HG02642 (cell line): Measurements from ENCODE around the gene PRKCQ.

Source experiments
- ATAC-seq: cut with Tn5 transposase; IDR thresholded peaks from one replicate; pipeline ENCODE4 v1.9.1; 2021; ENCODE audit warnings: mild to moderate bottlenecking; ENCODE audit not compliant: unreplicated experiment, poor library complexity

Gene PRKCQ

GRCh38 chr10:6574664-6575176 is 5.4 kb downstream of the PRKCQ start:
- no peak for ATAC-seq

DNA sequence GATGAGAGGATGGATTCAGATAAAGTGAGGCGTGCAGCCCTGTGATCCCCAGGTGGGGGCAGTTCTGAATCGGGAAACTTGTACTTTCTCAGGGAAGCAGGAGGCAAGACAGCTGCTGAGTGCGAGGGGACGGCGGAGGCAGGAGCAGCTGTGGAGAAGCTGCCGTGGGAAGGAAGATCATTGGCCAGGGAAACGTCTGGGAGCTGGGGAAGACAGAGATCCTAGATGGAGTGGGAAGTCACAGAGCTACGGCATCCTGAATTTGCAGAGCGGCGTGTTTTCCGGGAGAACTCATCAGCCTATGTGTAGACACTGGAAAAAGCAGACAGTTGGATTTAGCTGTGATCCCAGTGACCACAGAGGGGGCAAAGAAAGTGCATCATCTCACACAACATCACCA is 9.2 kb downstream of the PRKCQ start:
- no peak for ATAC-seq

- ATAC-seq, result no peak
Observed at GRCh38 chr10:6569259-6569658, 10.8 kb downstream of the PRKCQ start.

- ATAC-seq, result no peak
Observed at GRCh38 chr10:6567884-6568283, 12.2 kb downstream of the PRKCQ start.

GRCh38 chr10:6567203-6567703 is 12.8 kb downstream of the PRKCQ start:
- no peak for ATAC-seq

- ATAC-seq, result no peak
Observed at GRCh38 chr10:6565588-6565987, 14.5 kb downstream of the PRKCQ start.

DNA sequence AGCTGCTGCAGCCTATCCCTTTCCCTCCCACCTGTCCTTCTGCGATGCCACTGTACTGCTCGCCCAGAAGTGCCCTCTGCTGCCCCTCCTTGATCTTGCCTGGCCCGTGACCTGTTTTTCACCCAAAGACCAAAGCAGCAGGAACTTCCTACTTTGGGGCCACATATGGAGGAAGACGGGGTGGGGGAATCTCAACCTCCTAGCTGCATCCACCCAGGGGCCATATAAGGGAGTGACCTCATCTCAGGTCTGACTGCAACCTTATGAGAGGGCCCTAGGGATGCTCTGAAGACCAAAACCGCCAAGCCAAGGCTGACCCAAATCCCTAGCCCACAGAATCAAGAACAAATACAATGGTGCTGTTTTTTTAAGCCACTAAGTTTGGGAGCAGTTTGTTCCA is 15.7 kb downstream of the PRKCQ start:
- no peak for ATAC-seq

DNA sequence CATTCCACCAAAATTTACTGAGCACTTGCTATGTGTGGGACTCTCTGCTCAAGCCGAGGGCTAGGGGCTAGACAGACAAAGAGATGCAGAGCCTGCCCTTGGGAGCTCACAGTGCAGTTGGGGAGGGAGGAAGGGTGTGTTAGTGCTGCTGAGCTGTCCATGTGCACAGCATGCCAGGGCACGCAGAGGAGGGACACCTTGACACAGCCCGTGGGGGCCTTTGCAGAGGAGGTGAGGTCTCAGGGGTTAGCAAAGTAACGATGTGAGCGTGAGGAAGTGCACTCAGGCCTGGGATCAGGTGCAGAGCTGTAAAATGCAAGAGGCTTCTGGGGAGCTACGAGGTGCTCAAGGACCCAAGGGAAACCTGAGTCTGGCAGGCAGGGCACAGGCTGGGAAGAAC is 16.3 kb downstream of the PRKCQ start:
- ATAC-seq, result no peak

GRCh38 chr10:6563075-6563474 is 17.0 kb downstream of the PRKCQ start:
- ATAC-seq, result no peak

DNA sequence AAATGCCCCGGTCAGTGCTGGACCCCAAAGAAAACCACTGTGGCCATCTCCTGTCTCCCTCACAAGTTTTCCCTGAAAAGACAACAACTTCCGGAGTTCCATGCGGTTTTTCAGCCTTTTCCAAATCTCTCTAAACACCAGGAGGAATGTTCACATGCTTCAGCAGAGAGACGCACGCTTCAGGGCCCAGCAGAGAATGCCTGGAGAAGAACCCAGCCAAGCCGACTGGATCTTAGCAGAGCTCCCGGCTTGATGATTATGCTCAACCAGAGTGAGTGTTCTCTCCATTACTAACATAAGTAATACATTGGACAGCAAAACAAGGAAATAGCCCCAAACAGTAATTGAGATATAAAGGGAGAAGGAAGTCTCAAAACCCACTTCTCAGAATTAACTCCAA is 17.9 kb downstream of the PRKCQ start:
- ATAC-seq, result no peak

- ATAC-seq, result no peak
Observed at GRCh38 chr10:6561552-6561951, 18.5 kb downstream of the PRKCQ start.

GRCh38 chr10:6558759-6559461 is 21.2 kb downstream of the PRKCQ start:
- no peak for ATAC-seq

DNA sequence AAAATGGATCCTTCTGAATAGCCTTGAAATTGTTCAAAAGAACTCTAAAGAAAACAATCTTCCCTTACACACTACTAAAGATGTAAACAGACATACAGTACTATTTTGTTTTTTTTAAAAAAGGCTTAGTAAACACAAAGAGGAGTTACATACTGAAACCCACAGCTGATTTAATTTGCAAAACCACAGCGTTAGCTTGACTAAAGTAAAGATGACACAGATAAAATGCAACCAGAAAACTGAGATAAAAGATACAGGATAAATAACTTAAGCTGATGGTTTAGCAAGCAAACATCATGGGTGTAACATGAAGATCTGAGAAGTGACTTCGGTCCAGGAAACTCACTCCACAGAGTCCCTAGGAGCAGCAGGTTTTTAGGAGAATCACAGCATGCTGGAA is 21.8 kb downstream of the PRKCQ start:
- ATAC-seq, result no peak

DNA sequence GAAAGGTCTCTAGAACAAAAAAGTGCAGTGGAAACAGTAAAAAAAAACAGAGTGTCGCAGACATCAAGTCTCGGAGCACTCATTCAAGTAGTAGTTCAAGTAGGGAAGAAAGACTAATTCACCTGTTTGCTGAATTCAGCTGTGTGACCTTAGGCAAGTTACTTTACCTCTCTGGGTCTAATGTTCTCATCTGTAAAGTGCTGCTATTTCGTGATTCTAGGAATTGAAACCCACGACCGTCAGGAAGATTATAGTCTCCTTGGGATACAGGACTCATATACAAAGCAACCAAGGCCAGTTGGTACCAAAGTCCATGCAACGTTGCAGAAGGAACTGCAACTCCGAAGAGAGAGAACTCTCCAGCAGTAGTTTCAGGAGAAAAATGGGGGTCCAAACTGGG is 26.1 kb downstream of the PRKCQ start:
- ATAC-seq, result no peak

DNA sequence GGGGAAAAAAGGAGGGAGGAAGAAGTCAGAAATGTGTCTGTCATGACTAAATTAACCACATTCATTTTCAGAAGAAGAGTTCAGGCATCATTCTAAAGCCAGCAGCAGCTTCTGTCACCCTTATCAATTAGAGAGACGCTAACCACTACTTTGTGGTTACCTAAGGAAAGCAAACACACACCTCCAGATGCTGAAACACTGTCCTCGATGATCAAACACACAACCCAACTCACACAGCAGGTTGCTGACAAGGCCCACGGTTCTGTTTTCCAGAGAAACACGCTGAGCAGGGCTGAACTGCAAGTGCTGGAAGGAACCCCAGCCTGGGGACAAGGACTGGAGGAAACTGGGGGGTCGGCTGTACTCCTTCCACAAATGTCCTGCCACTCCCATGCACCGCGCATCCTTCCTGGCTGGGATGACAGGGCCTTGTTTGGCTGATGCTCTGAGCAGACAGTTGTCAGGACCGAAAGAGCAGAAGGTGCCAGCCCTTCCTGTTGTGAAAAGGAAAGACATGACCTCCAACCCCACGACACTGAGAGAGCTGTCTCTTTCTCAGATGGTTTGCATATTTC is 36.6 kb downstream of the PRKCQ start:
- no peak for ATAC-seq

DNA sequence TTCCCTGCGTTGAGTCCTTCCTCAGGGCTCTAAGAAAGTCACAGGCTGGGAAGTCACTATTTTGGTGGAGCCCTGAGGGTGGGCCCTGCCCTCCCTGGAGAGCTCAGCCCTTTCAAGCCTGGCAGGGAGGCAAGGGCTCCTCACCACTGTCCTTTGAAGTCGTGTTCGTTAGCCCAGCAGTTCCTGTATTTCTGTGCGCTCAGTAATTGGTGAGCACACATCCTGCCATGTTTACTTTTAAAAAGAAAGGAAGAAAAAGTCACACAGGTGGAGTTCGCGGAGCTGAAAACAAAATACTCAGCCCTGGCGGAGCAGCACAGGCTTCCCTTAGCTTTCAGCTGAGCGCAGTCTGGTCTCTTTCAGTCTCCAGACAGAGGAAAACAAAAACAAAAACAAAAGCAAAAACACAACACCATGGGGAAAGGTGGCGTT is 37.1 kb downstream of the PRKCQ start:
- no peak for ATAC-seq

GRCh38 chr10:6539833-6540232 is 40.2 kb downstream of the PRKCQ start:
- ATAC-seq, result no peak

- no peak for ATAC-seq
Observed at GRCh38 chr10:6537770-6538169, 42.3 kb downstream of the PRKCQ start.

DNA sequence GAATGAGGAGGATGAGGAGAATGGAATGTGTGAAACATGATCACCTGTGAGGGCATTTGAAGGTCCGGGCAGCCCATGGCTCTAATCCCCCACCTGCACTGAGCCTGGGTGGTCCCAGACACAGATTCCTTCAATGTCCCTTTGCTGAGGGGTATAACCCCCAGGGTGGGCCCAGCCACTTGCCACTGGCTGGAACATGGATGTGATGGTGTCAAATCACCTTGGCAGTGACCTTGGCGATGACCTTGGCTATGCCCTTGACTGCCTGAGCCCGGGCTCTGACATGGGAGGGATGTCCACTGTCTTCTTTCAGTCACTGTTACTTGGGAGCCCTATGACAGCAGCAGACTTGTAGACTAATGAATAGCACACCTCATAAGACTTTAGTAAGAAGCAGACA is 44.0 kb downstream of the PRKCQ start:
- ATAC-seq, result no peak

GRCh38 chr10:6535156-6535764 is 44.8 kb downstream of the PRKCQ start:
- ATAC-seq, result no peak

GRCh38 chr10:6532321-6532720 is 47.8 kb downstream of the PRKCQ start:
- ATAC-seq, result no peak
